ENCODE data around the gene ADH4.
"Not testable (repeated sequence)": the region's sequence is repeated elsewhere in the genome, so short reads cannot be mapped to it uniquely, and the experiment has no call there.

Gene ADH4

DNA sequence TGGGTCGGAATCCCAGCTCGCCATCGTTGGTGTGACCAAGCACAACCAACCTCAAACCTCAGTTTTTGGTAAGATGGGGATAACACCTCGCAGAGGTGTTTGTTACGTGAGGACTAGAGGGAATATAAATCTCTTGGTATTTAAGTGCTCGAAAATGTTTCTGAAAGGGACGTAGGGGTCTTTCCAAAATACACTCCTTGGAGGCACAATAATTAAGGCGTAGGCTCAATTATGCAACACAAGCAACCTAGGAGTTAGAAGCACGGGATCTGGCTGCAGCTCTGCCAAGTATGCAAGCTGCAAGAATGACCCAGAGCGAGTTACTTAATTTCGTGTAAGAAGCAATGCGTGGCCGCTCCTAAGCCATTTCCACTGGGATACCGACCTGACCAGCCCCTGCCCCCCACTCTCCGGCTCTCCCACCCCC lies 56.1 kb downstream of the ADH4 start:
- Histone ChIP-seq H3K9me3 (ENCODE audit: insufficient read depth, low read length) (no peaks in the 10 kb centered on the region), H3K4me2 (ENCODE audit: low read depth, low read length, poor library complexity, severe bottlenecking) (peak overlapping the region; percentile 95), H2AFZ (ENCODE audit: low read depth, low read length, severe bottlenecking) (no peak overlapping the region), H3K9ac (ENCODE audit: low read length) (peak overlapping the region; percentile 66), H3K4me3 (ENCODE audit: insufficient read depth, low read length, poor library complexity, severe bottlenecking) (peak overlapping the region; percentile 80), H3K79me2 (ENCODE audit: insufficient read depth, low read length) (peaks cover 19% of the 10 kb centered on the region; the same call in 1 of the 2 replicates), H3K27me3 (ENCODE audit: low read length) (no peaks in the 10 kb centered on the region), H3K27ac (ENCODE audit: low read depth, low read length) (no peak overlapping the region), H3K36me3 (ENCODE audit: low read length) (no peaks in the 10 kb centered on the region), H3K9me2 (replicated peaks; ENCODE audit: insufficient read depth, low read length) (no peaks in the 10 kb centered on the region), H4K20me1 (ENCODE audit: low read depth, low read length) (no peaks in the 10 kb centered on the region), H3F3A (ENCODE audit: insufficient read depth) (no peaks in the 10 kb centered on the region)
- no peak for TF ChIP-seq EZH2phosphoT487 (conservative IDR thresholded peaks at IDR 0.05; ENCODE audit: low read length)
- TF ChIP-seq, protein P1, sequence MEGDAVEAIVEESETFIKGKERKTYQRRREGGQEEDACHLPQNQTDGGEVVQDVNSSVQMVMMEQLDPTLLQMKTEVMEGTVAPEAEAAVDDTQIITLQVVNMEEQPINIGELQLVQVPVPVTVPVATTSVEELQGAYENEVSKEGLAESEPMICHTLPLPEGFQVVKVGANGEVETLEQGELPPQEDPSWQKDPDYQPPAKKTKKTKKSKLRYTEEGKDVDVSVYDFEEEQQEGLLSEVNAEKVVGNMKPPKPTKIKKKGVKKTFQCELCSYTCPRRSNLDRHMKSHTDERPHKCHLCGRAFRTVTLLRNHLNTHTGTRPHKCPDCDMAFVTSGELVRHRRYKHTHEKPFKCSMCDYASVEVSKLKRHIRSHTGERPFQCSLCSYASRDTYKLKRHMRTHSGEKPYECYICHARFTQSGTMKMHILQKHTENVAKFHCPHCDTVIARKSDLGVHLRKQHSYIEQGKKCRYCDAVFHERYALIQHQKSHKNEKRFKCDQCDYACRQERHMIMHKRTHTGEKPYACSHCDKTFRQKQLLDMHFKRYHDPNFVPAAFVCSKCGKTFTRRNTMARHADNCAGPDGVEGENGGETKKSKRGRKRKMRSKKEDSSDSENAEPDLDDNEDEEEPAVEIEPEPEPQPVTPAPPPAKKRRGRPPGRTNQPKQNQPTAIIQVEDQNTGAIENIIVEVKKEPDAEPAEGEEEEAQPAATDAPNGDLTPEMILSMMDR (IDR thresholded peaks at IDR 0.05; ENCODE audit: insufficient read depth, low read length, poor library complexity, severe bottlenecking): no peak

DNA sequence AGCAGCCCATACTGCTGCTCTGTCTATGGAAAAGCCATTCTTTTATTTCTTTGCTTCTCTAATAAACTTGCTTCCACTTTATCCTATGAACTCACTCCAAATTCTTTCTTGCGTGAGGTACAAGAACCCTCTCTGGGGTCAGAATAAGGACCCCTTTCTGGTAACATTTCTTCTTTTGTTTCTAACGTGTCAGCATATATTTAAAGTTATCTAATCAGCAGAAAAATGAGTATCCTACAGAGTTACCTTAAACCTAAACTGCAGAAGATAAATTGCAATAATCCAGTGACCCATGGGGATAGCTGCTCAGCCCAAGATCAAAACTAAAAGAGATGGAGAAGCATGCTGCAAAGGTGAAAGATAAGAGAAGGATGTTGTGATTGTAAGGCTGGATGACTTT lies 59.5 kb downstream of the ADH4 start:
- no peaks in the 10 kb centered on the region for H3K9me2 ChIP-seq (replicated peaks; ENCODE audit: insufficient read depth, low read length)
- H3K9me3 ChIP-seq (ENCODE audit: insufficient read depth, low read length): no peaks in the 10 kb centered on the region
- no peak overlapping the region for H3K9ac ChIP-seq (ENCODE audit: low read length)
- no peak overlapping the region for H2AFZ ChIP-seq (ENCODE audit: low read depth, low read length, severe bottlenecking)
- no peak overlapping the region for H3K27ac ChIP-seq (ENCODE audit: low read depth, low read length)
- TF ChIP-seq EZH2phosphoT487 (conservative IDR thresholded peaks at IDR 0.05; ENCODE audit: low read length): no peak
- TF ChIP-seq, protein P1 (IDR thresholded peaks at IDR 0.05; ENCODE audit: insufficient read depth, low read length, poor library complexity, severe bottlenecking): no peak
- H3K4me2 ChIP-seq (ENCODE audit: low read depth, low read length, poor library complexity, severe bottlenecking): no peak overlapping the region
- no peaks in the 10 kb centered on the region for H3K27me3 ChIP-seq (ENCODE audit: low read length)
- no peaks in the 10 kb centered on the region for H3K36me3 ChIP-seq (ENCODE audit: low read length)
- H3F3A ChIP-seq (ENCODE audit: insufficient read depth): no peaks in the 10 kb centered on the region
- H4K20me1 ChIP-seq (ENCODE audit: low read depth, low read length): no peaks in the 10 kb centered on the region
- peaks cover 19% of the 10 kb centered on the region; the same call in 1 of the 2 replicates for H3K79me2 ChIP-seq (ENCODE audit: insufficient read depth, low read length)
- no peak overlapping the region for H3K4me3 ChIP-seq (ENCODE audit: insufficient read depth, low read length, poor library complexity, severe bottlenecking)

DNA sequence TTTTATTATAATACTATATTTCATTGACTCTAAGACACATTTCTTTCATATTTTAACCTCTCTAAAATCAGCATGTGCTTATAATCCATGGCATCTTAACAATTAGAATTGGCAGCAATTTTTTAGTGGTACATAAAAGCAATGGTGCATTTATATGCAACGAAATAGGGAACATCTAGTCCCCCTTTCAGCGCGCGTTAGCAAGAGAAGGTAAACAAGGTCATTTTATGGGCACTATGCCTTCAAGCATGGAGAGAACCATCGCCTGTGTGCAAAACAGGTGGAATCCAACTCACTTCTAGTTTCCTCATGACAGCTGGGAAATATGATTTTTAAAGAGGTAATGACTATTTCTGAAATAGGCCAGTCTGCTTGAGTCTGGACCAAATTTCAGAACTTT lies 61.9 kb downstream of the ADH4 start:
- Histone ChIP-seq H4K20me1 (ENCODE audit: low read depth, low read length) (no peaks in the 10 kb centered on the region), H3K27ac (ENCODE audit: low read depth, low read length) (no peak overlapping the region), H3K9ac (ENCODE audit: low read length) (no peak overlapping the region), H3K9me3 (ENCODE audit: insufficient read depth, low read length) (no peaks in the 10 kb centered on the region), H3K79me2 (ENCODE audit: insufficient read depth, low read length) (0 out of 2 replicates have a peak, but pooled peaks cover 9% of the 10 kb centered on the region), H3K4me3 (ENCODE audit: insufficient read depth, low read length, poor library complexity, severe bottlenecking) (no peak overlapping the region), H3K4me2 (ENCODE audit: low read depth, low read length, poor library complexity, severe bottlenecking) (no peak overlapping the region), H3F3A (ENCODE audit: insufficient read depth) (no peaks in the 10 kb centered on the region), H3K36me3 (ENCODE audit: low read length) (no peaks in the 10 kb centered on the region), H3K9me2 (replicated peaks; ENCODE audit: insufficient read depth, low read length) (no peaks in the 10 kb centered on the region), H3K27me3 (ENCODE audit: low read length) (no peaks in the 10 kb centered on the region), H2AFZ (ENCODE audit: low read depth, low read length, severe bottlenecking) (no peak overlapping the region)
- TF ChIP-seq, protein P1 (IDR thresholded peaks at IDR 0.05; ENCODE audit: insufficient read depth, low read length, poor library complexity, severe bottlenecking): no peak
- TF ChIP-seq EZH2phosphoT487 (conservative IDR thresholded peaks at IDR 0.05; ENCODE audit: low read length): no peak

DNA sequence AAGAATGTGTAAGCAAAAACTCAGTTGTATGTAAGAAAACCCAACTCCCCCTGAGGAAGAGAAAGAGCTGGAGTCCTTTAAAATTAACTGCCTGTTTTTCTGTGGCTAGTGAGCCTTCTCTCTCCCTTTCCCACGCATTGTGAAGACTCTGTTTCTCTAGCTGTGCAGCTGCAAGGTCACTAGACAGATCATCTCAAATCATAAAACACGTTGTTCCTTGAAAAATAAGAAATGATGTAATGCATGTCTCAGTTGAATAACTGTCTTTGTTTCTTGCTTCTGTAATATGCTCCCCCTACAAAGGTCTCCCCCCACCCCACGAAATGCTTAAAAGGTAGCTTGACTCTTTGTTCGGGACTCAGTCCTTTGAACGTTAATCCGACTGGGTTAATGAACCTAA lies 63.2 kb downstream of the ADH4 start:
- H3F3A ChIP-seq (ENCODE audit: insufficient read depth); H3K27ac ChIP-seq (ENCODE audit: low read depth, low read length); H3K9me3 ChIP-seq (ENCODE audit: insufficient read depth, low read length); H3K4me2 ChIP-seq (ENCODE audit: low read depth, low read length, poor library complexity, severe bottlenecking); H4K20me1 ChIP-seq (ENCODE audit: low read depth, low read length); H3K27me3 ChIP-seq (ENCODE audit: low read length); H3K4me3 ChIP-seq (ENCODE audit: insufficient read depth, low read length, poor library complexity, severe bottlenecking); H2AFZ ChIP-seq (ENCODE audit: low read depth, low read length, severe bottlenecking); H3K9ac ChIP-seq (ENCODE audit: low read length); H3K79me2 ChIP-seq (ENCODE audit: insufficient read depth, low read length); H3K36me3 ChIP-seq (ENCODE audit: low read length); H3K9me2 ChIP-seq (replicated peaks; ENCODE audit: insufficient read depth, low read length): not testable (repeated sequence)
